Measurements from ENCODE around the gene ADAT2.
"Not testable (repeated sequence)": the region's sequence is repeated elsewhere in the genome, so short reads cannot be mapped to it uniquely, and the experiment has no call there.

ADAT2 gene

GRCh38 chr6:143450453-143451371 lies at the start of gene ADAT2, which contains the start of gene PEX3:
Gene ADAT2, minus strand, starts transcription at chr6:143450695. Its CDS starts 37 bp downstream, at chr6:143450658.
Gene PEX3, plus strand, starts transcription at chr6:143450805. Its CDS starts 238 bp downstream, at chr6:143451043.
- peak; percentile 91 for DNase-seq

DNA sequence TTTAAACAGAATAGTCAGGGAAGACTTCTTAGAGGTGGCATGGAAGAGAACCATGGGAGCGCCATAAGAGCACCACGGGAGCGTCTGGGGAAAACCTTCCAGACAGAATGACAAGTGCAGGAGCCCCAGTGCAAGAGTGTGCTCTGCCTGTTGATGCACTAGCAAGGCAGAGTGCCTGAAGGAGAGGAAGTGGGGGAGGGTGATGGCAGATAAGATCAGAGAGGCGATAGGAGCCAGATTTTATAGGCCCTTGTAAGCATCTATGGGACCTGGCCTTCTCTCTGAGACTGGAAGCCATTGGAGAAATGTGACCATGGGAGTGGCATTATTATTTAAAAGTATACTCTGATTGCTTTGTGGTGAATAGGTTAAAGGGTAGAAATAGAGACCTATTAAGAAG lies 47.9 kb upstream of the ADAT2 start:
- no peak for DNase-seq

DNA sequence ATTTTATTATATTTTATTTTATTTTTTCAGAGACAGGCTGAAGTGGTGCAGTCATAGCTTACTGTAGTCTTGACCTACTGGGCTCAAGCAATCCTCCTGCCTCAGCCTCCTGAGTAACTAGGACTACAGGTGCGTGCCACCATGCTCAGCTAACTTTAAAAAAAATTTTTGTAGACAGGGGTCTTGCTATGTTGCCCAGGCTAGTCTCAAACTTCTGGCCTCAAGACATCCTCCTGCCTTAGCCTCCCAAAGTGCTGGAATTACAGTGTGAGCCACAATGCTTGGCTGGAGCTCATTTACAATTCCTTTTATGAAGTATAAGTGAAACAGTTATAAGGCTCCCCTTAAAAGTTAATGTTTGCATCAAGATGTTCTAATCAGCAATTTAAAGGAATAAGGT lies 46.5 kb upstream of the ADAT2 start:
- no peak for DNase-seq

DNA sequence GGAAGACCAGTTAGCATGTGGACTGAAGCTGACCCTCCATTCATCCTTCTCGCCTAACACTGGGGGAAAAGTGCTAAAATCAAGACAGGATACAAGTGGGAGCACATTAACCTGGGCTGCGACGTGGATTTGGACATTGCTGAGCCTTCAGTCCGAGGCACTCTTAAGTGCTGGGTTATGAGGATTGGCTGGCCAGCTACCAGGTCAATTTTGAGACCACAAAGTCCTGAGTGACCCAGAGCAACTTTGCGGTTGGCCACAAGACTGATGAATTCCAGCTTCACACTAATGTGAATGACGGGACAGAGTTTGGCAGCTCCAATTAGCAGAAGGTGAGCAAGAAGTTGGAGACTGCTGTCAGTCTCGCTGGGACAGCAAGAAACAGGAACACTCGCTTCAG lies 40.3 kb upstream of the ADAT2 start:
- DNase-seq: no peak

DNA sequence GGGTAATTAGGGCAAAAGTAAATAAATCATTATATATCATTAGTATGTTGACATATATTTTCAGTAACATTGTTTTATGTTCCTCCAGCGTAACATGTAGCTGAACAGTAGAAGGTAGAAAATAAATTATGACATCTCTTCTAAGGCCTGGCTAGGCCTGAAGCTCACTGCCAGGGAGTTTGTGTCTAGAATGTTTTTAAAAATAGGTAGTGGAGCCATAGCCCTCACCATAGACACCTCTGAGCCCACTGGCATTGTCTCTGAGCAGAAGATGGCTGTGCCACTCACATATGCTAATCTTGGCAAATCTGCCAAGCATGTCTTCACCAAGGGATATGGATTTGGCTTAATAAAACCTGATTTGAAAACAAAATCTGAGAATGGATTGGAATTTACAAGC lies 39.7 kb upstream of the ADAT2 start:
- DNase-seq: no peak

- no peak for DNase-seq
Measured at GRCh38 chr6:143486752-143487151, 36.3 kb upstream of the ADAT2 start.

GRCh38 chr6:143485967-143486366 lies 35.5 kb upstream of the ADAT2 start:
- DNase-seq: no peak

DNA sequence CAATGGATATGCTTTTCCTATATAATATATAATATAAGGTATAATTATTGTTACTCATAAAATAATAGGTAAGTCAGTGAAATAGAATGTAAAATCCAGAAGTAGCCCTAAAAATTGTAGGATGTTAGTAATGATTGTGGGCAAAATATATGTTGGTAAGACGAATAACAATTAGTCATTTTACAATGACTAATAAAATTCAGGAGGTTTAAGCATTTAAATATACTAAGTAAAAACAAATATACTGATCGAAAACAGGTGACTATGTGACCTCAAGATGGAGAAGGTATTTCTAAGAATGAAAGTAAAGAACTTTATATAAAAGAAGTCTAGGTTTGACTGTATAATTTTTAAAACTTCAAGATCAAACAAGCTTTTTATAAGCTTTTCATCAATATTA lies 32.1 kb upstream of the ADAT2 start:
- no peak for DNase-seq

- no peak for DNase-seq
Measured at GRCh38 chr6:143478479-143479062, 28.1 kb upstream of the ADAT2 start.

DNA sequence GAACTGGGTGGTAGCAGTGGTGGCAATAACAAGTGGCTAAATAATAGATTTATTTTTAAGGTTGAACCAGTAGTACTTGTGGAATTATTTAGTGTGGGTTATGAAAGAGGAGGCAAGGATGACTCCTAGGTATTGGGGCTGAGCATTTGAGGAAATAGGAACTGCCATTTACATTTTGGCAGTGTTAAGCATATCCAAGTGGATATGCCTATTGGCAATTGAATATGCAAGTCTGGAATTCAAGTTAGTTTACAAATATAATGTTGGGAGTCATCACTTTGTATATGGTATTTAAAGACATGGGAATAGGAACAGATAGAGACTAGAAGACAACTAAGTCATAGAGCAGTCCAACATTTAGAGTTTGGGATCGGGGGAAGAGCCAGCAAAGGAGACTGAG lies 26.1 kb upstream of the ADAT2 start:
- DNase-seq: no peak

DNA sequence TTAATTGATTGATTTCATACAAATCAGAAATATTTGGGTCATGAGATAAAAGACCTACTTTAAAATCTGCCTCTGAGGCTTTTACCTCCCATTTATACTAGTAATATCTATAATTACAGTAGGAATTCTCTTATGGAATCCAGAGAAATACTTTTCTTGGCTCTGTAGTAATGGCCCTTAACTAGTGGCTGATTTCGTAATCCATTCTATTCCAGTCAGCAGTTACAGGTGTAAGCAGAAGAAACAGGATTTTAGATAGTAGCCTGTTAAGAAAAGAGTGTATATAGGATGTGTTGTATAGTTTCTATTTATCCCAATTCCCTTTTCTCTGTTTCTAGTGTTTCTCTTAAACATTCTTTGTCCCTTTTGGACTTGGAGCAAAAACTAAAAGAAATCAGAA lies 21.3 kb upstream of the ADAT2 start:
- DNase-seq: no peak

DNA sequence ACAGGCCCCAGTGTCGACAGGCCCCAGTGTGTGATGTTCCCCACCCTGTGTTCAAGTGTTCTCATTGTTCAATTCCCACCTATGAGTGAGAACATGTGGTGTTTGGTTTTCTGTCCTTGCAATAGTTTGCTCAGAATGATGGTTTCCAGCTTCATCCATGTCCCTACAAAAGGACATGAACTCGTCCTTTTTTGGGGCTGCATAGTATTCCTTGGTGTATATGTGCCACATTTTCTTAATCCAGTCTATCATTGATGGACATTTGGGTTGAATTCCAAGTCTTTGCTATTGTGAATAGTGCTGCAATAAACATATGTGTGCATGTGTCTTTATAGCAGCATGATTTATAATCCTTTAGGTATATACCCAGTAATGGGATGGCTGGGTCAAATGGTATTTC lies 18.3 kb upstream of the ADAT2 start:
- not testable (repeated sequence) for DNase-seq

GRCh38 chr6:143468026-143468425 lies 17.5 kb upstream of the ADAT2 start:
- DNase-seq: no peak

DNA sequence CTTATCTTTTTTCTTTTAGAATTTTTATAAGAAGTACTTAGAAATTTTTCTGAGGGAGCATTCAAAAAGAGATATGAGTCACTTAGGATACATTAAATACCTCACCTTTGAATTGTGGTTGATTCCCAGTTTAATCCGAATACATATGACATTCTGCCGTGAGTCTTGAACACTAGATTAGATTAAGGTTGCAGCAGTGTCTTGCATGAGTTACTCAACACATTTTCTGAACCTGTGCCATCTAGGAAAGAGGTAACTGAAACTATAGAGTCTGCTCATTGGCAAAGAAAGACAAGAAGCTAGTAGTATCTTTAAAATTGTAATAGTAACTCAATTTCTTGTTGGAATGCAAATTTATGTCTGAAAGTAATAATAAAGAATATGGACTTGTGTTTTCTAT lies 15.1 kb upstream of the ADAT2 start:
- DNase-seq: no peak

GRCh38 chr6:143457563-143458359 lies 7.3 kb upstream of the ADAT2 start:
- DNase-seq: no peak

DNA sequence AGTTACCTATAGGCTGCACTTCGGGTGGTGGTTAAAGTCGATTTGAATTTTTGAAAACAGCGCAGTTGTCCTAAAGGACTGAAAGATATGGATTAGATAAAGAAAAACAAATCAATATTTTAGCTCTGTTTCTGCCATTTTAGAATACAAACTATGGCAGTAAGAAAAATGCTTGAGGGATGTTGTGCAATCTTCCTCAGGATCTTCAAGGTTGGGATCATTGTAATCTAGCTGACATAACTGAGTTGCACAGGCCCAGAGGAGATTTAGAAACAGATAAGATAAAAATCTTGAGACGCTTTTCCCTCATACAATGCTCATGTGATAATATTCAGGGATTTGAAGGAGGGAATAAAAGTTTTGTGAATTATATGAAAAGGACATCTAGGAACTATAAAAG lies 1.0 kb upstream of the ADAT2 start:
- DNase-seq: no peak

- peak; percentile 46 for DNase-seq
Measured at GRCh38 chr6:143449714-143450452, 612 bp downstream of the ADAT2 start.

DNA sequence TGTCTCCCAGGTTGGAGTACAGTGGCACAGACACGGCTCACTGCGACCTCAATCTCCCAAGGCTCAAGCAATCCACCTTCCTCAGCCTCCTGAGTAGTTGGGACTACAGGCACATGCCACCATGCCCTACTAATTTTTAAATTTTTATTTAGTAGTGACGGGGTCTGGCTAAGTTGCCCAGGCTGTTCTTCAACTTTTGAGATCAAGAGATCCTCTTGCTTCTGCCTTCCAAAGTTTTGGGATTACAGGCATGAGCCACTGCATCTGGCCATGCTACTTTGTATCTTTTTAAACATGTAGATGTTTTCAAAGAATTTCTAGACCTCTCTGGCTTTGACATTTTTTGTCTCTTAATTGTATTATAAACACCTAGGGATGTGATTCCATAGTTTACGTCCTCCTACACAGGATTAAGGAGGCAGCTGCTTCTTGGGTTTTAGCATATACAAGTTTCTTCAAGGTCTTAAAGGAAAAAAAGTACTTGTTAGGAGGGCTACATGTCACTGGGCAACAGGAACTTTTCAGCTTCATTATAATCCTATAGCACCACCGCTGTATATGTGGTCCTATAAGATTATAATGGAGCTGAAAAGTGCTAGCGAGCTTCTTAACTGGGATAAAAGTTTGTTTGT lies 1.3 kb downstream of the ADAT2 start:
- DNase-seq: no peak

DNA sequence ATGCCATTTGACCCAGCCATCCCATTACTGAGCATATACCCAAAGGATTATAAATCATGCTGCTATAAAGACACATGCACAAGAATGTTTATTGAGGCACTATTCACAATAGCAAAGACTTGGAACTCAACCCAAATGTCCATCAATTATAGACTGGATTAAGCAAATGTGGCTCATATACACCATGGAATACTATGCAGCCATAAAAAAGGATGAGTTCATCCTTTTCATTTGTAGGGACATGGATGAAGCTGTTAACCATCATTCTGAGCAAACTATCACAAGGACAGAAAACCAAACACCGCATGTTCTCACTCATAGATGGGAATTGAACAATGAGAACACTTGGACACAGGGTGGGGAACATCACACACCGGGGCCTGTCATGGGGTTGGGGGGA lies 2.6 kb downstream of the ADAT2 start:
- DNase-seq: not testable (repeated sequence)

GRCh38 chr6:143443096-143443495 lies 7.4 kb downstream of the ADAT2 start:
- DNase-seq: no peak

GRCh38 chr6:143441680-143442545 lies 8.6 kb downstream of the ADAT2 start:
- no peak for DNase-seq

All from CD4-positive, alpha-beta T cell treated with Interferon gamma for 1 hour (primary cell).